Panc1 (cell line): Measurements from ENCODE around the gene XCR1. TPM values are rescaled to one million over a fixed set of nuclear protein-coding genes. Genes with fewer than 3 reads are reported as not detected.
"Not testable (repeated sequence)": the region's sequence is repeated elsewhere in the genome, so short reads cannot be mapped to it uniquely, and the experiment has no call there.

Source experiments
- ATAC-seq: fragments of 200-7000 bp; cut with Tn5 transposase; 2 replicates; pipeline ENCODE4 v1.9.1; 2020; ENCODE audit warnings: mild to moderate bottlenecking, moderate library complexity
- BruUV-seq: library from RNA; stranded (reverse); fragments of 400-500 nt; replicated peaks from 2 replicates; lab custom pipeline; 2021; lab: Mats Ljungman, UMichigan
- CTCF ChIA-PET: fragments of 300-600 bp; sonication (Branson Sonifier 250); formaldehyde crosslinking; loops from one replicate; lab custom pipeline; 2022; ENCODE audit warnings: antibody characterized with exemption; lab: Charles Lee
- POLR2A ChIA-PET: fragments of 300-600 bp; sonication (Branson Sonifier 250); formaldehyde crosslinking; loops from one replicate; lab custom pipeline; 2022; ENCODE audit warnings: antibody characterized with exemption; lab: Charles Lee
- DNase-seq: peaks from one replicate; pipeline ENCODE4 v3.0.0-alpha.2; 2010; ENCODE audit warnings: low read depth, low spot score
- H3K27ac ChIP-seq: 2 replicates; pipeline ENCODE4 v1.5.1; 2011; ENCODE audit warnings: mild to moderate bottlenecking, low read length, inconsistent platforms
- H3K27me3 ChIP-seq: fragments of 200-500 bp; sonication (Bioruptor generic); 2 replicates; pipeline ENCODE4 v1.6.0; 2014; ENCODE audit warnings: low read length, inconsistent platforms; ENCODE audit not compliant: control insufficient read depth, insufficient read depth
- H3K36me3 ChIP-seq: fragments of 200-500 bp; sonication (Bioruptor generic); 2 replicates; pipeline ENCODE4 v1.5.1; 2014; ENCODE audit warnings: inconsistent platforms, mild to moderate bottlenecking, low read length, moderate library complexity; ENCODE audit not compliant: control insufficient read depth, insufficient read depth
- H3K4me1 ChIP-seq: 2 replicates; pipeline ENCODE4 v1.5.1; 2011; ENCODE audit warnings: inconsistent platforms, mild to moderate bottlenecking, low read length, moderate library complexity; ENCODE audit not compliant: control insufficient read depth, insufficient read depth
- H3K4me3 ChIP-seq, 2 experiments: 2 replicates each; pipeline ENCODE4 v1.5.1; 2011 to 2012; ENCODE audit warnings: low read depth in 2 of 2, low read length in 2 of 2, mild to moderate bottlenecking in 2 of 2, inconsistent platforms in 1 of 2, moderate library complexity in 1 of 2
- H3K9me3 ChIP-seq: fragments of 200-500 bp; sonication (Bioruptor generic); 2 replicates; pipeline ENCODE4 v1.5.1; 2014; ENCODE audit warnings: low read depth, mild to moderate bottlenecking, inconsistent platforms, low read length, moderate library complexity; ENCODE audit not compliant: control insufficient read depth, insufficient read depth
- POLR2AphosphoS5 ChIP-seq: IDR thresholded peaks from 2 replicates; pipeline ENCODE4 v1.6.1; 2012; ENCODE audit warnings: mild to moderate bottlenecking, low read depth, low read length, moderate library complexity
- SIN3A ChIP-seq: IDR thresholded peaks from 2 replicates; pipeline ENCODE4 v1.6.1; 2012; ENCODE audit warnings: low read depth, mild to moderate bottlenecking, low read length, moderate library complexity, borderline replicate concordance; ENCODE audit not compliant: insufficient read depth
- TCF7L2 ChIP-seq: IDR thresholded peaks from 2 replicates; pipeline ENCODE4 v1.6.1; 2011; ENCODE audit warnings: mild to moderate bottlenecking, low read depth, low read length, inconsistent platforms
- in situ Hi-C: cut with HindIII; loops from 2 replicates; pipeline ENCODE4 v1.10.0; 2016; ENCODE audit warnings: low sequenced_read_pairs, low pct_unique_long_range_greater_than_20kb
- intact Hi-C: fragments of 100-400 bp; cut with micrococcal nuclease; formaldehyde crosslinking; loops from one replicate; pipeline ENCODE4 v1.10.0; 2022; ENCODE audit not compliant: unreplicated experiment
- total RNA-seq: library from RNA; stranded (reverse); gene quantifications from one replicate; pipeline ENCODE4 v1.2.1, GENCODE V29; 2021; ENCODE audit not compliant: unreplicated experiment
- TF ChIP-seq, protein P1 (sequence below), 2 experiments: IDR thresholded peaks; 2 replicates each; pipeline ENCODE4 v1.6.1; 2011 to 2012; ENCODE audit warnings: low read depth in 2 of 2, control low read depth in 1 of 2, low read length in 1 of 2, mild to moderate bottlenecking in 1 of 2, moderate library complexity in 1 of 2; ENCODE audit not compliant: insufficient read depth in 1 of 2
- TF ChIP-seq, protein P2 (sequence below): fragments of 450-650 bp; IDR thresholded peaks from 2 replicates; pipeline ENCODE4 v1.5.1; 2017; ENCODE audit warnings: mild to moderate bottlenecking

XCR1 gene
- total RNA-seq, 1 experiment from 2014 or later, result not detected

DNA sequence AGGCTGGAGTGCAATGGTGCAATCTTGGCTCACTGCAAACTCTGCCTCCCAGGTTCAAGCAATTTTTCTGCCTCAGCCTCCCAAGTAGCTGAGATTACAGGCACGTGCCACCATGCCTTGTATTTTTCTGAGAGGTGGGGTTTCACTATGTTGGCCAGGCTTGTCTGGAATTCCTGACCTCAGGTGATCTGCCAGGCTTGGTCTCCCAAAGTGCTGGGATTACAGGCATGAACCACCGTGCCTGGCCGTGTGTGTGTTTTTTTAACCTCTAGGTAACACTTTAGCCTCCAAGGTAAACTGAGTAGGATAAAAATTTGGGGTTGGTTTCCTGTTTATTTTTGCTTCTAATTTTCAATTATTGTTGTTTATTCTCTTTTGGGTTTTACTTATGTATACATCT, 10.8 kb upstream of the XCR1 start:
- BruUV-seq, H3K27me3 ChIP-seq, H3K36me3 ChIP-seq, POLR2A ChIA-PET, H3K9me3 ChIP-seq, H3K4me3 ChIP-seq, H3K4me1 ChIP-seq, ATAC-seq, CTCF ChIA-PET, in situ Hi-C loops, intact Hi-C loops, H3K27ac ChIP-seq, DNase-seq: not testable (repeated sequence)

DNA sequence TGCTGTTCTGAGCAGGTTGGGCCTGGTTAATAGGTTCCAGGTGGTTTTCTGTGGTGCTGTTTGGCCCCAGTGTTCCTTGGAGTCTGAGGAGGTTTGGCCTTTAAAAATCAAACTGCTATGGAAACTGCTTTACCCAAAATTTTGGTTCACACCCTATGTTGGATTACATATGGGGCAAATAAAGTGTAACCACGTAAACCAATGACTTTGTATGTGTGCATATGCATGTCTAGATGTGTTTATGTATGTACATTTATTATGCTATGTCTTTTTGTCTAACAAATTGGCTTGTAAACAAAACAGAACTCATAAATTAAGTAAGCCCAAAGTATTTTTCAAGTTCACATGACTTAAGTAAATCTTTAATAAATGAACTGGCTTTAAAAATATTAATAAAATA, 8.9 kb upstream of the XCR1 start:
- H3K4me3 ChIP-seq, result no peak overlapping the region
- POLR2A ChIA-PET, result no interaction called here
- DNase-seq (no peak), ATAC-seq (no peak)
- BruUV-seq, result no TSS peak
- no peaks in the 10 kb centered on the region for H3K36me3 ChIP-seq
- H3K27ac ChIP-seq, result no peak overlapping the region
- intact Hi-C loops, result no loop called here
- H3K4me1 ChIP-seq, result no peaks in the 10 kb centered on the region
- H3K9me3 ChIP-seq, result no peaks in the 10 kb centered on the region
- in situ Hi-C loops, result no loop called here
- TF ChIP-seq, protein P1, sequence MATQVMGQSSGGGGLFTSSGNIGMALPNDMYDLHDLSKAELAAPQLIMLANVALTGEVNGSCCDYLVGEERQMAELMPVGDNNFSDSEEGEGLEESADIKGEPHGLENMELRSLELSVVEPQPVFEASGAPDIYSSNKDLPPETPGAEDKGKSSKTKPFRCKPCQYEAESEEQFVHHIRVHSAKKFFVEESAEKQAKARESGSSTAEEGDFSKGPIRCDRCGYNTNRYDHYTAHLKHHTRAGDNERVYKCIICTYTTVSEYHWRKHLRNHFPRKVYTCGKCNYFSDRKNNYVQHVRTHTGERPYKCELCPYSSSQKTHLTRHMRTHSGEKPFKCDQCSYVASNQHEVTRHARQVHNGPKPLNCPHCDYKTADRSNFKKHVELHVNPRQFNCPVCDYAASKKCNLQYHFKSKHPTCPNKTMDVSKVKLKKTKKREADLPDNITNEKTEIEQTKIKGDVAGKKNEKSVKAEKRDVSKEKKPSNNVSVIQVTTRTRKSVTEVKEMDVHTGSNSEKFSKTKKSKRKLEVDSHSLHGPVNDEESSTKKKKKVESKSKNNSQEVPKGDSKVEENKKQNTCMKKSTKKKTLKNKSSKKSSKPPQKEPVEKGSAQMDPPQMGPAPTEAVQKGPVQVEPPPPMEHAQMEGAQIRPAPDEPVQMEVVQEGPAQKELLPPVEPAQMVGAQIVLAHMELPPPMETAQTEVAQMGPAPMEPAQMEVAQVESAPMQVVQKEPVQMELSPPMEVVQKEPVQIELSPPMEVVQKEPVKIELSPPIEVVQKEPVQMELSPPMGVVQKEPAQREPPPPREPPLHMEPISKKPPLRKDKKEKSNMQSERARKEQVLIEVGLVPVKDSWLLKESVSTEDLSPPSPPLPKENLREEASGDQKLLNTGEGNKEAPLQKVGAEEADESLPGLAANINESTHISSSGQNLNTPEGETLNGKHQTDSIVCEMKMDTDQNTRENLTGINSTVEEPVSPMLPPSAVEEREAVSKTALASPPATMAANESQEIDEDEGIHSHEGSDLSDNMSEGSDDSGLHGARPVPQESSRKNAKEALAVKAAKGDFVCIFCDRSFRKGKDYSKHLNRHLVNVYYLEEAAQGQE (IDR thresholded peaks at IDR 0.05; ENCODE audit: insufficient read depth in 1 of 2, low read depth in 2 of 2, low read length in 1 of 2), result no peak
- TF ChIP-seq TCF7L2 (no peak), POLR2AphosphoS5 (no peak), SIN3A (no peak)
- TF ChIP-seq, protein P2, sequence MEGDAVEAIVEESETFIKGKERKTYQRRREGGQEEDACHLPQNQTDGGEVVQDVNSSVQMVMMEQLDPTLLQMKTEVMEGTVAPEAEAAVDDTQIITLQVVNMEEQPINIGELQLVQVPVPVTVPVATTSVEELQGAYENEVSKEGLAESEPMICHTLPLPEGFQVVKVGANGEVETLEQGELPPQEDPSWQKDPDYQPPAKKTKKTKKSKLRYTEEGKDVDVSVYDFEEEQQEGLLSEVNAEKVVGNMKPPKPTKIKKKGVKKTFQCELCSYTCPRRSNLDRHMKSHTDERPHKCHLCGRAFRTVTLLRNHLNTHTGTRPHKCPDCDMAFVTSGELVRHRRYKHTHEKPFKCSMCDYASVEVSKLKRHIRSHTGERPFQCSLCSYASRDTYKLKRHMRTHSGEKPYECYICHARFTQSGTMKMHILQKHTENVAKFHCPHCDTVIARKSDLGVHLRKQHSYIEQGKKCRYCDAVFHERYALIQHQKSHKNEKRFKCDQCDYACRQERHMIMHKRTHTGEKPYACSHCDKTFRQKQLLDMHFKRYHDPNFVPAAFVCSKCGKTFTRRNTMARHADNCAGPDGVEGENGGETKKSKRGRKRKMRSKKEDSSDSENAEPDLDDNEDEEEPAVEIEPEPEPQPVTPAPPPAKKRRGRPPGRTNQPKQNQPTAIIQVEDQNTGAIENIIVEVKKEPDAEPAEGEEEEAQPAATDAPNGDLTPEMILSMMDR, result no peak
- CTCF ChIA-PET, result no interaction called here
- no peaks in the 10 kb centered on the region for H3K27me3 ChIP-seq

DNA sequence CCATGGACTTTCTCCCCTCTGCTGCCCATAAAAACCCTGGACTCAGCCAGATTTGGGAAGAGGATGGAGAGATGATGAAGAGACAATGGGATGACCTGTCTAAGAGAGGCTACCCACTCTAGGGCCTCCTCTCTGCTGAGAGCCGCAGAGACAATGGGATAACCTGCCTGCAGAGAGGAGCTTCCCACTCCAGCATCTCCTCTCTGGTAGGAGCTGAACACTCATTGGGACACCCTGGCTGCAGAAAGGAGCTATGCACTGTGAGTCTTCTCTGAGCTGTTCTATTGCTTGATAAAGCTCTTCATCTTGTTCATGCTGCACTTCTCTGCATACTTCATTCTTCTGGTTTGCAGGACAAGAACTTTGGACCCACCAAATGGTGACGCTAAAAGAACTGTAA, 4.5 kb upstream of the XCR1 start:
- H3K4me3 ChIP-seq, result no peak overlapping the region
- H3K36me3 ChIP-seq, result no peaks in the 10 kb centered on the region
- ChIA-PET POLR2A (no interaction called here), CTCF (interaction anchor here (0.6 kb wide), 1 partner anchor 366 kb away, joined by 3 read pairs; no protein-coding TSS in a partner anchor)
- intact Hi-C loops, result no loop called here
- no peak for ATAC-seq
- H3K27me3 ChIP-seq, result no peaks in the 10 kb centered on the region
- DNase-seq, result no peak
- no peaks in the 10 kb centered on the region for H3K9me3 ChIP-seq
- H3K27ac ChIP-seq, result no peak overlapping the region
- H3K4me1 ChIP-seq, result no peaks in the 10 kb centered on the region
- in situ Hi-C loops, result no loop called here
- TF ChIP-seq TCF7L2 (no peak), SIN3A (no peak), POLR2AphosphoS5 (no peak)
- TF ChIP-seq, protein P2, result no peak
- TF ChIP-seq, protein P1 (IDR thresholded peaks at IDR 0.05; ENCODE audit: insufficient read depth in 1 of 2, low read depth in 2 of 2, low read length in 1 of 2), result no peak
- BruUV-seq, result no TSS peak
